ELF-1 (cell line): Measurements from ENCODE around the gene MAML2.

Source experiments
- DNase-seq: peaks from one replicate; pipeline ENCODE4 v3.0.0-alpha.2; 2016; ENCODE audit warnings: low read depth, low spot score

Gene MAML2

DNA sequence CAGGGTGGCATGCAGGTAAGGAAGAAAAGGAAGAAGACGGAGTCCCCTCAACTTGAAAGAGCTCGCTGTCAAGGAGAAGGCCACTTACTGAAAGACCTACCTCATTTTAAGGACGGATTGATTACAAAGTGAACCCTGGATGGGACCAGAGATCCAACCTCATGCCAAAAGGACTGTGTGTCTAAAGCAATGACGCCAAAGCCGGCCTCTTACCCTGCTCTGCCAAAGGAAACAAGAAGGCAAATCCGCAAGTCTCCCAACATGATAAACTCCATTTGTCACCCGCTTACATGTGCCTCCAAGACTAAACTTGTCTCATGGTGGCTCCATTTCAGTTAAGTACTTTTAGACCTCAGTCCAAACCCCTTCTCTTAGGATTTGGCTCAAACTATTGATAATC is 270.4 kb downstream of the MAML2 start:
- DNase-seq: no peak

DNA sequence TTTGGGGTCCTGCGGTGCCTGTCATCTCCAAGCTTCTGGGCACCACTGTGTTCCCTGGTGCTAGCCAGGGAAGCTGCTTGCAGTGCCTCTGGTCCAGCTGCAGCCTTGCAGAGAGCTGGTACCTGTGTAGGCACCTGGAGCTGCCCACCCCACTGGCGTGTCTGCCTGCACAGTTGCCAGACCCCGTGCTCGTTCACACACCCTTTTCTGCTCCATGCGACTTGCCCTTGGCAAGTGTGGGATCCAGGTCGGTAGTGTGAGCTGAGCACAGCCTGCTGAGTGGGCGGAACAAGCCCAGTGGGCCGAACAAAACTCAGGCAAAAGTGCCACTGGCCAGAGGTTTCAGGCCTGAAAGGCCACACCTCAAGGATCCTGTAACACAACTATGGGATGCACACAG is 272.5 kb downstream of the MAML2 start:
- DNase-seq: no peak

DNA sequence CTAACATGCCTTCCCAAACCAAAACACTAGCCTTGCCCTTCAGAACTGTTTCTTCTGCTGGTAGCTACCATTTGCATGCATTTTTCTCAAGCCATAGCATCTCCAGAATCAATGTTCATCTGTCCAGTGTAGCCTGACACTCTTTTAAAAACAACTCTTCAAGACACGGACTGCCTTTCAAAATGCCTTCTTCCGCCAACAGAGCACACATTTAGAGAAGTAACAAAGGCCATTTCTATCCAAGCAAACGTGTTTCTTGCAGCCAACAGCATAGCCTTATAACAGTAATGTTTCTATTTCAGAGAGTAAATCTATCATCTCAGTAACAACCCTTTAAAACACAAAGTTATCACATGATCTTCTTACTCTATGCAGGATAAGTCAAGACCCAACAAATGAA is 275.8 kb downstream of the MAML2 start:
- no peak for DNase-seq

DNA sequence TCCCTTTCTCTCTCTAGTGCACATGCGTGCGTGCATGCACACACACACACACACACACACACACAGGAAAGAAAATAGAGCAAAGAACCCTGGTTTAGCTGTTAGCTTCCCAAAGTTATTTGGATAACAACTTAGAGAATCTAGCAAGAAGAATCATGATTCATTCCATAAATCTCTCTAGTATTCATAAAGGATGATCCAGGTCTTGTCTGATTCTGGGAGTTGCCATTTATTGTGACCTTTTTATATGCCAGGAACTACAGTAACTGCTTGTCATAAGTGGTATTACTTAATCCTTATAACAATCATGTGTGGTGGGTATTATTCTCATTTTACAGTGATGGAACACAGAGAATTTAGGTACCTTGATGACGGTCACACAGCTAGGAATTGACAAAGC is 277.6 kb downstream of the MAML2 start:
- DNase-seq: no peak

DNA sequence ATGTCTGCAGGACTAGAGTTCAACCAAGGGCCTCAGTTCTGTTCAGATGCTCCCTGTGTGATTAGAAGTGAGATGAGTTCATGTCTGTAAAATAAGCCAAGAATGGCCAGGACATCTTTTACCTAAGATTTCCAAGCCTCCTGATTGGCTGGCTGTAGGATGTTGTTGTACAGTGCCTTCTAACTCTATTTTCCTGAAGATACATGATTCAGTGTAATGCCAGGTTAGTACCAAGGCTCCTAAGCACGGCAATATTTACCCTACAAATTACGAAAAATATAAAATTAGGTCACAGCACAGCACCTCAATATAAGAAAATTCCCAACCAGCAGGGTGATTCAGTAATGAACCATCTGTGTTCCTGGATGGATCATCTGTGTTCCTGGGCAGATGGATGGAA is 279.1 kb downstream of the MAML2 start:
- no peak for DNase-seq

DNA sequence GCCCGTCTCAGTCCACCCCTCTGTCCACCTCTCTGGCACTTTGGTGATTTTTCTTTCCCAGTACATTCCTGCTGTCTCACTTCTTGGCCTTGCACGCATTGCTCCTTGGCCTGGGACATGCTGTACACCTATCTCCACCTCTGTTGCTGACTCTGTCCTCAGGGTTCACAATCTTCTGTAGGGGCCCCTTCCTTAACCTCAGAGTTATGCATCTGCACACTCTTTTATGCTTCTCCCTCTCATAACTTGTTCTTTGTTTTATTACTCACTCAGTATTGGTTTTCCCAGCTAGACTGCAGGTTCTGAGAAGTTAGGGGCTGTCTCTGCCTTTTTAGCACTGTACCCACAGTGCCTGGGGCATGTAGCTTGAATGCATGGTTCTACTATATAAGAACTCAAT is 279.9 kb downstream of the MAML2 start:
- DNase-seq: no peak

DNA sequence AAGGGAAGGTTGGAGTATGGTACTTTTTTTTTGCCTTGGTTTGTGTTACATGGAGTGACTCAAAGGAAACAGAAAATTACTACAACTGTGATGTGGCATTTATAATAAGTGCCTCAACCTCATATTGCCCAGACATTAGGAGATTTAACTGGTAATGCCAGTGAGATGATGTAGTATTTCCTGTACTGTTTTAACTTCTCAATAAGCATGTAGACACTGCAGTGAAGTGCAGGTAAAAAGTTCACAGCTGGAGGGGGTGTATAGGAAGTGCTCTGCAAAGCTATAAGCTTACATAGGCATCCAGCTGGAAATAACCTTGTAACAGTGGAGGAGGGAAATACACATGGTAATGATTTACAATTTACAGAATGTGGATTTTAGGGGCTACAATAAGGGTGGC is 280.9 kb downstream of the MAML2 start:
- DNase-seq: no peak

DNA sequence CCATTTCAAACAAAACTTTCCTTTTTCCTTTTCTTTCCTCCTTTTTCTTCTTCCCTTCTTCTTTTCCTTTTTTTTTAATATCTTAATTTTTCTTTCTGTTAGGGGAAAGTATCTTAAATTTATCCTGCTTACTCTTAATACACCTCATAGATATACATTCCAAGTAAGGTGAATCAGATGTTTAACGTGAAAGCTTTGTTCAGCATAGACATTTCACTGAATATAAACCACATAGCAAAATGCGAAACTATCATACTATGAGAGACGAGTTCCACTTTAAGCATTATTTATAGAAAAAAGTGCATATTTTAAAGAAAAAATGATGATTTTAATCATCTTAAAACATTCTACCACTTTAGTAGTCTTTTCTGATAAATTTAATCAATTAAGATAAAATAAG is 281.3 kb downstream of the MAML2 start:
- DNase-seq: no peak

DNA sequence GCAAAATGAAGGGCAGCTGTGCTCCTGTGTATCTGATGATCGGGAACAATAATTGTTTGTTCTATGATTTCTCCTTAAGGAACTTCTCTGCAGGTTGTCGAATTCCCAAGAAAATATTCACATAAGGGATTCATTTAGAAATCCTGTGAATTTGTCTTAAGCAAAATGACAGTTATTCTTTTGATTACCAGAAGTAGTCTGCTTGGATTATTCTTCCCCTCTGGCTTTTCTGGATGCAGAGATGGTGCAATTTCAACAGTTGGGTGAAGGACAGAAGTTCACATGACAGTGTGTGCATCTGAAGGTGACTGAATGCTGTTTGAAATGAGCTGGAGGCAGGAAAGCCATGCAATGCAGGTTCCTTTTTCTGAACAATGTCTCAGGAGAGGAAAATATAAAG is 281.9 kb downstream of the MAML2 start:
- no peak for DNase-seq

DNA sequence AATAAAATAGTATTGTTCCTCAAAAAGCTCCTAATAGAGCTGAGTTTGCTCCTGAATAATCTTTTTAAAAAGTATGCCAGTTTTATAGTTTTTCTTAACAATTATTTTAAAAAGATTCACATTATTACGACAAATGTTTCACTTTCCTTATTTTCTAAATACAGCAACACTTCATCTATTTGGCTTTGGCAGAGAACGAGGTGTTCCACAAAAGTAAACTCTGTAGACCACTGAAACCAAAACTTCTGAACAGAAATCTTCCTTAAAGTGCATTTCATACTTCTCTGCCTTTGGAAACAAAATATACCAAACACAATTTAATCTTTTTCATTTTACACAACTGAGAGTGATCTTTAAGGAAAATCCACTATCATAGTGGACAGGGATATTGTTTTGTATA is 285.5 kb downstream of the MAML2 start:
- no peak for DNase-seq

DNA sequence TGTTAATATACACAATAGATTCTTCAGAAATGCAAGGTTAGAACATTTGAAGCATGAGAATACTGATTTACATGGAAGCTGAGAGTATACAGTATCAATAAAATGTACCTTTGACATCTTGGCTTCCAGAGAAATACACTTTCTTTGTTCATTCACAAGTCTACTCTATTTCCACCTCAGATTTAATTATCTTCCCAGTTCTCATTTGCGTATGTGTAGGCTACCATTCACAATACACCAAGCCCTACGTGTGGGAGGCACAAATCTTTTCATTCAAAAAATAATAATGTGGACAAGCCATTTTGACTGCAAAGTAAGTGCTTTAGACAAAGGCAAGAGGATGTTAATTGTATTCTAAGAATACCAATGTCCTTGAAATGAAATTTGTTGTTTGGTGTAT is 286.4 kb downstream of the MAML2 start:
- no peak for DNase-seq

DNA sequence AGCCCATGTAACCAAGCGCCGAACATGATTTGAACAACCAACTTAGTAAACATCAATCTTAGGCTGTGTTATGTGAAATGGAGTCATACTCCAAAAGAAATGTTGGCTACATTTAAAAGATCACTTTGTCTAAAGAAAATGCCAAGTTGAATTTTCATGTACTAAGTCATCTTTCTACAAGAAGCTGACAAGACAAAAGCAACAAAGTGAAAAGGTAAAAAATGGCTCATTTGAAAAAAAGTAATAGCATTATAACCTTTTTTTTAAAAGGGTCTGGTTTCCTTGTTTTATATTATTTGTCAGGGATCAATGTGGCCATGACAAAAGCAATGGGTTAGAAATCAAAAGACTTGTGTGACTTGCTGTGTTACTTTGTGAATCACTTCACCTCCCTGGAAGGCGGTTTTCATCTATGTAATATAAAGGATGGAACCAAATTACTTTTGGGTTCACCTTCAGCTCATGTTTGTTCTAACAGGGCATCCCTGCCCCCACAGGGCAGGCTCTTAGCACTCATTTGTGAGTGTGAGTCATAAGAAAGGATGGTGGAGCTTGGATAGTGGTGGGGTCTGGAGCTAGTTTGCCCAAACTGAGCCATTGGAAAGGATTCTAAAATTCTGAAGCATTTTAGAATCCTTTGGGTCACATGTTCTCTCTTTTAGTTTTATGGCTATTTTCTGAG is 287.1 kb downstream of the MAML2 start:
- peak; percentile 38 for DNase-seq

DNA sequence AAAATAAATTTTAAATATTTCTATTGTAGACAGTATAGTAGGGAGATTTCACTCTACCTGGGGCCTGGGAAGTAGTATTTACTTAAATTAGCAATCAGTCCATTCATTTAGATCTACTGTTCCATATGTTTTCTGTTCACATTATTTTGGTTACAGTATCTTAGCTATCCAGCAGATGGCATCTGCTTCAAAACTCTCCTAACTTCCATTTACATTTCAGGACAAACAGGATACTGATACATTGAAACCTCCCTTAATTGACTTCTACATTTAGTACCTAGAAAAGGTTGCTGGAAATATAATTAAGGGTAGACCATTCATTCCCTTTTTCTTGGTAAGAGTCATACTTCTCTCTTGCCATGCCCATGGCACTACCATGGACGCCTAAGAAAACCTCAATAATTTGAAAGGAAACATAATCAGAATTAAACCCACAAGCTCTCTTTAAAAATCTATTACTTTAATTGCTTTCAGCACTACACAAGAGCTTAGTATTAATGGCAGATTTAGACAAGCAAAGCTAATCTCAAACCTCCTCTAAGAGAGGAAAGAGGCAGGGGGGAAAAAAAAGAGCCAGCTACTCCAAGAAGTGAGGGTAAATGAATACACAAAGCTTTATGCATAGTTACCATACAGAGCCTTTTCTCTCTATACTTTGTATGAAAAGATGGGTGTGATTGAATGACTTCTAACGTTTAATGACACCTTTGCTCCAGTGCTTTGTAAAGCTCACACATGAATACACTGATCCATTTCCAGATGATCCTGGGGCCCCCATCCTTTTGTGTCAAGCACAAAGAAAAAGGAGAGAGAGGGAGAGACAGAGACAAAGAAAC is 287.9 kb downstream of the MAML2 start:
- DNase-seq: no peak

DNA sequence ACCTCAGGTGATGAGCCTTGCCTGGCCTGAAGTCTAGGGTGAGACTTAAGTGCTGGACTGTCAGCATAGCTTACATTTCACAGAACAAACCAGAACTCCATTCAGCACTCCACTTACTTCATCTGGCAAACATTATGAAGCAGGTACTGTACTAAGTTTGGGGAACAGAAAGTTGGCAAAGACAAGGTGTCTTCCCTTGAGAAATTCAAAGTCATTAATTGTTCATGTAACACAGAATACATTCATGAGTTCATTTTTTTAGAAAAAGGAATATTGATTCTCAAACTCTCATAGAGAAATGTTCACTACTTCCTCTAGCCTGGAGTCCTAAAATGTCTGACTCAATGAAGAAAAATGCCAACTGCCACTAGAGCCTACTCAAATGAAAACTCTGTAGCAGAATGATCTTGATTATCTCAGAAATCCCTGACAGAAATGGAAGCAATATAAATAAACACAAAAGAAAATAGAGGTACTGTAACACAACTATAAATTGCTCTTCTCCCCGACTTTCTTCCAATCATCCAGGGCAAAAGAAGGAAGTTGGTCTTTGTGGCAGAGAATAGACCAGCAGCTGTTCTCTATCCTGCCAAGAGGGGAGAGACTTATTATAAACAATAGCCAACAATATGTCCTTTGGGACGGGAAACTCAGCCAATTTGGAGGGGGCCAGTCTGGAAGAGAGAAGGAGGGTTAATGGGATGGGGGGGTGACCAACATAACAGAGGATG is 289.9 kb downstream of the MAML2 start:
- DNase-seq: no peak

DNA sequence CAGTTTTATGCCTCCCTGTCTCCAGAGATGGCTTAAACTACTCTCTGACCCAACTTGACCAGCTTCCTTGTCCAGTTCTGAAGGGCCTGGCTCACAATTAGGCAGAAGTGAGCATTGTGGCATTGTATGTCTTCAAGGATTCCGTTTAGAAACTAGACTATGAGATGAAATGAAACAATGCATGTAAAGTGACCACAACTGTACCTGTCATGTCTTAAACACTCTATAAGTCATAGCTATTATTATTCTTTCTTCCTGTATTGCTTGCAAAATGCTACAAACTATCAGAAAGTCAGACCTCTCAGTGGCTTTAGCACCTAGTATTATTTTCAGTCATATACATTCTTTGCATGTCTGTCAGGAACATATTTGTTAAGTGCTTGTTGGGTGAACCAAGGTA is 291.2 kb downstream of the MAML2 start:
- no peak for DNase-seq

DNA sequence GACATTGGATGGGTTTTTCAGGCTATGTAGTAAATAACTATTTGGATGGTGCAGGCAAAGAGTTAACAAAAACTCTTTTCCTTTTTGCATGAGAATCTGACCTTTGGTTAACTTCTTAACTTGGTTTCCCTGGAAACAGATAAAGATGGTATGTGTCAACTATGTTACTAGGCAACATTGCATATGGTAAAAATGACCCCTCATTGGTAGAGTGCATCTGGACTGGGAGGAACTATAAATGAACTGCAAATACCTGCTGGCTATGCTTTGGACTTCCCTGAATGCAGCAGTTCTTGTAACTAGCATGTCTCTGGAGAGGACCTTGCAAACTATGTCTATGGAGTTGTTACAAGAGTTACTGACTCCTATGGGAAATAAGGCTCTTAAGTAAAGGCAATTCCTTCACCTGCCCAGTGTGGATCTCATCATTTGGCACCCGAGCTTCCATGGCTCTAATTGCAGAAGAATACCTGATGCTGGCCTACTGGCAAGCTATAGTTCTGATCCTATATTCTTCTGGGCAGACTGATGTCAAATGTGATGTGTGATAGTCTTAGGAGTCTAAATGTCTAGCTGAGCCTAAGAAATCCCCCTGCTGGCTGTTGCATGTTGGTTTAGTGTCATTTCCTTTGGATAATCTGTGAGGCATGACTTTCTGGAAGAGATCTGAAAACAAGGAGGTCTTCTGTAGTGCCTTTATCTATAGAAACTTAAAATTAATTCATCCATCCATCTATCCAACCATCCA is 292.4 kb downstream of the MAML2 start:
- DNase-seq: no peak

DNA sequence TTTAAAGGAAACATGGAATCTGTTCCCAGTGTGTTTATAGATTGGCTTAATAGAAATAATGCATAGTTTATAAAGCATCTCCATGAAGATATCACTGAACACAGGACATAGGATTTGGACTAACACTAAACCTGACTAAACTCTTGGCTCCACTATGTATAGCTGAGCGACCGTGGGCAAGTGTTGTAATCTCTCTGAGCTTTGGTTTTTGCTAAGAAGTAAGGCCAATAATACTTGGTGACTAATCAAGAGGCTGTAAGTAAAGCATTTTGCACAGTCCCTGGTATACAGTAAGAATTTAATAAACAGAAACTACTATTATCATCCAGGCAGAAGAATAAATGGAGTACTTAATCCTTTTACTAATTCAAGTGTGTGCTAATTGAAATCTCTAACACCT is 293.6 kb downstream of the MAML2 start:
- no peak for DNase-seq

DNA sequence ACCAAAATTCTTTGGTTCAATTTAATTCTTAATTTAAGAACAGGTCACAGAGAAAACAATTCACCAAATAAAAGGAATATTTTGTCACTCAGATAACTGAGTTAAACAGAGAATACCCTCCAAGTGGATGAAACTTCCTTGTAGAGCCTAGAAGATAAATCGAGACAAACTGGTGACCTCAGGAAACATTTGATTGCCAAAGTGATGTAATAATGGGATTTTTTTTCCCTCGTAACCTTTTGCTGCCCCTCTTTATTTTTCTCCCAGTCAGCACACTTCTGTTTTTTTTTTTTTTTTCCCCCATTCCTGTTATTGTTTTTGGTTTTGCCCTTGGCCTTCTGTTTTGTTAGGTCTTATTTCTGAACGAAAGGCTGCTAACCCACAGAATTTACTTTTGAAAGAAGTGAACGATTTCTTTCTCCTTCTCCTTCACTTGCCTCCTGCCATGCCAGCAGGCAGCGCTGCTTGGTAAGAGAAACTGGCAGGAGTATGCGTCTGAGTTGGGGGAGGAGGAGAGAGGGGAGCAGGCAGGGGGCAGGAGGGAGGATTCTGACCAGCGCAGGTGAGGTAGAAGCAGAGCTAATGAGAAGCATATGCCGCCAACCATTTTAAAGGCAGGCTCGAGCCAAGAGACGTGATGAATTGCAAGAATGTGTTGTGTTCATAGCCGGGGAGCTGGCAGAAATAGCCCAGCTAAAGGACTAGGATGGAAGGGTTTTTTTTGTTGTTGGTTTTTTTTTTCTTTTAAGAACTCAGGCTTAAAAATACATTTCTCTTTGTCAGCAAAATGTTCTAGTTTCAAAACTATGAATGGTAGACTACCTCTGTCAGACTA is 297.2 kb downstream of the MAML2 start:
- DNase-seq: peak; percentile 43

DNA sequence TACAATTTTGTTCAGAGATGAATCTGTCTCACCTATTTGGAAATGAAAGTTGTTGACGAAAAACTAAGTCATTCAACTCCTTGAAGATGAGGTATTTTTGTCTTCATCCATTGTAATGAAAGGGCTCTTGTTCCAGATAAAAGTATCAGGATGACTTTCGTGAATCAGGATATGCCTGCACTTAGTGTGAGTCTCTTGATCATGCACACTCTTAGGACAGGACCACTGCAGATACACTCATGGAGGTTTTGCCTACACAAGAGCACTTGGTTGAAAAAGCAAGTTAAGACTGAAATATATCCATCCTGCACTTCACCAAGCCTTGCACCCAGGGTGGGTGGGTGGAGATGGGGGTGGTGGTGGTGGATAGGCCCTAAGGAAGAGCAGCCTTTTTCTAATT is 298.2 kb downstream of the MAML2 start:
- DNase-seq: no peak

DNA sequence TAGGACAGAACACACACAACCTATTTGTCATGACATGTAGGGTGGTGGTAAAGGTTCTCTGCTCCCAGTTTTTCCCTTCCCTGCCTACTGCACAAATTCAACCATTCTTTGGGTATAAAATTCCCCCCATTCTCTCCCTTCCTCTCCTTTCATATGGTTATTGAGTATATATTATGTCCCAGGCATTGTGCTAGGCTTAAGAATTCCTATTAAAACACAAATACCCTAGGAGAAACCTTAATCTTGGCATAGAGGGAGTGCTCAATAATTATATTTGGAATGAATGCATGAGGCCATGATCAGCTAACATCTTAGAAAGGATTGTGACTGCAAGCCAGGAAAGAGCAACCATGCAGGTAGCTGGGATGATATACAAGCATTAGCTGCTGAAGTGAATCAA is 298.7 kb downstream of the MAML2 start:
- no peak for DNase-seq

DNA sequence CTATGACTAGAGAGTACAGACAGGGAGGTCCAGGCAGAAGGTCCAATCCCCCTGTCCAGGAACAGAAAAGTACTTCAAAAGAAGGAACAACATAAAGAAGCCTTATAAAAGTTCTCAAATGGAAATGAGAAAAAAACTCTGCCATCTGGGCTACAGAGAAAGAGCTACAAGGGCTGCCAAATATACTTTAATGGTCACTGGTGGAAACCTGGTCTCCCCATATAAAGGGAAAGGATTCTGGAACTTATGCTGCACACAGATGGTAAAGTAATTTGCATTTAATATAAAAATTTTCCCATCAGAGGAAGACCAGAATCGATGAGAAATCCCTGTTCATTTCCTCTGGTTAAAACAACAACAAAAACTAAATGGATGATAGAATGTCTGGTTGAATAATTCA is 299.7 kb downstream of the MAML2 start:
- DNase-seq: no peak
